GM12891 (cell line): ENCODE results near the gene PPBP.

ENCODE experiments used
- PAX5 ChIP-seq: IDR thresholded peaks from 2 replicates; pipeline ENCODE4 v1.6.1; 2011; ENCODE audit warnings: low read length, moderate library complexity, mild to moderate bottlenecking; ENCODE audit not compliant: insufficient read depth, severe bottlenecking
- POLR2A ChIP-seq: IDR thresholded peaks from 2 replicates; pipeline ENCODE4 v1.6.1; 2011; ENCODE audit warnings: low read depth, low read length, control low read depth
- POLR2AphosphoS5 ChIP-seq: IDR thresholded peaks from 2 replicates; pipeline ENCODE4 v1.6.1; 2011; ENCODE audit warnings: low read depth, low read length, control low read depth
- POU2F2 ChIP-seq: IDR thresholded peaks from 2 replicates; pipeline ENCODE4 v1.6.1; 2011; ENCODE audit warnings: low read depth, mild to moderate bottlenecking, control low read depth, low read length, moderate library complexity
- SPI1 ChIP-seq: IDR thresholded peaks from 2 replicates; pipeline ENCODE4 v1.6.1; 2011; ENCODE audit warnings: low read depth, low read length, control low read depth
- TAF1 ChIP-seq: IDR thresholded peaks from 2 replicates; pipeline ENCODE4 v1.6.1; 2011; ENCODE audit warnings: low read depth, low read length, control low read depth

DNA sequence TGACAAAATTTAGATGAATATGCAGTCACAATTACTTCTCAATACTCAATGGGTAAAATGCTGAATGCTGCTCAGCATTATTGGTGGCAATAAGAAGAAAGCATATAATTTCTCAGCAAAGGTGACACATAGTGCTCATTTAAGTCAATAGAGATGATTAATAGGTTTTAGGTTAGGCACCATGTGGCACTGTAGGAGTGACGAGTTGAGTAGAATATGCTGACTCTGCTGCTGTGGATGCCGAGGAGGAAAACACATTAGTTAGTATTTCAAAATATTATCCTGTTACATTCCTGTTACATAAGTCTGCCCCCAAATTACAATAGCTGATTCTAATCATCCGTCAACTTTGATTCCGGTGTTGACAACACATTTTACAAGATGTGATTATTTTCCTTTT lies 24.1 kb upstream of the PPBP start:
- TF ChIP-seq POLR2A (no peak), POLR2AphosphoS5 (no peak), TAF1 (no peak), SPI1 (no peak), PAX5 (no peak), POU2F2 (no peak)
